ENCODE data around the gene YES1. TPM values are rescaled to one million over a fixed set of nuclear protein-coding genes. Genes with fewer than 3 reads are reported as not detected.

YES1 gene
- polyA plus RNA-seq (ENCODE audit: insufficient read length in 12 of 12): 10 to 100 TPM in 11 of 12 donors, not detected in 1; 42.7 to 67.3 (median 62.1) TPM
- long read RNA-seq, donor 1, full-length matches to known transcripts: 3 of 30 reads
- long read RNA-seq, donor 1, partial matches to known transcripts: 27 of 30 reads
- long read RNA-seq, donor 1, other reads (novel, unspliced or antisense): 0 of 30 reads
- long read RNA-seq, donor 2, full-length matches to known transcripts: 16 of 23 reads
- long read RNA-seq, donor 2, partial matches to known transcripts: 7 of 23 reads
- long read RNA-seq, donor 2, other reads (novel, unspliced or antisense): 0 of 23 reads
- long read RNA-seq, donor 3, full-length matches to known transcripts: 5 of 11 reads
- long read RNA-seq, donor 3, partial matches to known transcripts: 6 of 11 reads
- long read RNA-seq, donor 3, other reads (novel, unspliced or antisense): 0 of 11 reads
- long read RNA-seq, donor 4: 0 reads
- long read RNA-seq, donor 5, full-length matches to known transcripts: 16 of 23 reads
- long read RNA-seq, donor 5, partial matches to known transcripts: 7 of 23 reads
- long read RNA-seq, donor 5, other reads (novel, unspliced or antisense): 0 of 23 reads
- long read RNA-seq, donor 6, full-length matches to known transcripts: 5 of 5 reads
- long read RNA-seq, donor 6, partial matches to known transcripts: 0 of 5 reads
- long read RNA-seq, donor 6, other reads (novel, unspliced or antisense): 0 of 5 reads
- long read RNA-seq, donor 7, full-length matches to known transcripts: 4 of 10 reads
- long read RNA-seq, donor 7, partial matches to known transcripts: 6 of 10 reads
- long read RNA-seq, donor 7, other reads (novel, unspliced or antisense): 0 of 10 reads
- long read RNA-seq, donor 8, full-length matches to known transcripts: 25 of 32 reads
- long read RNA-seq, donor 8, partial matches to known transcripts: 7 of 32 reads
- long read RNA-seq, donor 8, other reads (novel, unspliced or antisense): 0 of 32 reads
- long read RNA-seq, donor 9, full-length matches to known transcripts: 5 of 5 reads
- long read RNA-seq, donor 9, partial matches to known transcripts: 0 of 5 reads
- long read RNA-seq, donor 9, other reads (novel, unspliced or antisense): 0 of 5 reads
- long read RNA-seq, donor 10, full-length matches to known transcripts: 11 of 11 reads
- long read RNA-seq, donor 10, partial matches to known transcripts: 0 of 11 reads
- long read RNA-seq, donor 10, other reads (novel, unspliced or antisense): 0 of 11 reads
- long read RNA-seq, donor 11, full-length matches to known transcripts: 21 of 33 reads
- long read RNA-seq, donor 11, partial matches to known transcripts: 12 of 33 reads
- long read RNA-seq, donor 11, other reads (novel, unspliced or antisense): 0 of 33 reads

- DNase-seq: peak; percentile 31
Observed at GRCh38 chr18:811892-812375, at the start of gene YES1. TSS of gene YES1 (minus strand) at chr18:812242. CDS start at chr18:756827, 55,415 bp downstream.

GRCh38 chr18:857986-858385, 45.9 kb upstream of the YES1 start:
- DNase-seq: no peak

- DNase-seq: no peak
Observed at GRCh38 chr18:853471-853870, 41.4 kb upstream of the YES1 start.

- DNase-seq: no peak
Observed at GRCh38 chr18:850960-851359, 38.9 kb upstream of the YES1 start.

GRCh38 chr18:849021-849420, 37.0 kb upstream of the YES1 start:
- no peak for DNase-seq

- DNase-seq: no peak
Observed at GRCh38 chr18:848062-848861, 36.2 kb upstream of the YES1 start.

GRCh38 chr18:845152-845819, 33.2 kb upstream of the YES1 start:
- DNase-seq: no peak

- DNase-seq: no peak
Observed at GRCh38 chr18:841647-842370, 29.8 kb upstream of the YES1 start.

GRCh38 chr18:840516-840915, 28.5 kb upstream of the YES1 start:
- no peak for DNase-seq

- no peak for DNase-seq
Observed at GRCh38 chr18:840023-840408, 28.0 kb upstream of the YES1 start.

- DNase-seq: peak; percentile 89
Observed at GRCh38 chr18:839224-840022, 27.4 kb upstream of the YES1 start.

GRCh38 chr18:837922-838321, 25.9 kb upstream of the YES1 start:
- DNase-seq: peak; percentile 18

- DNase-seq: no peak
Observed at GRCh38 chr18:834082-834720, 22.2 kb upstream of the YES1 start.

- DNase-seq: no peak
Observed at GRCh38 chr18:833197-833596, 21.2 kb upstream of the YES1 start.

- DNase-seq: no peak
Observed at GRCh38 chr18:832085-832681, 20.1 kb upstream of the YES1 start.

GRCh38 chr18:830315-830901, 18.4 kb upstream of the YES1 start:
- no peak for DNase-seq

- DNase-seq: no peak
Observed at GRCh38 chr18:829432-829831, 17.4 kb upstream of the YES1 start.
